A673 (cell line): ENCODE measurements around the gene SELENOW. TPM values are rescaled to one million over a fixed set of nuclear protein-coding genes. Genes with fewer than 3 reads are reported as not detected.
A peak's percentile ranks its signal among the peaks of the same experiment; 100 is the strongest.

ENCODE experiments used
- BruUV-seq: library from RNA; stranded (reverse); fragments of 400-500 nt; replicated peaks from 2 replicates; lab custom pipeline; 2021; lab: Mats Ljungman, UMichigan
- CTCF ChIA-PET: fragments of 300-600 bp; sonication (Branson Sonifier 250); formaldehyde crosslinking; loops from one replicate; lab custom pipeline; 2022; ENCODE audit warnings: antibody characterized with exemption; lab: Charles Lee
- POLR2A ChIA-PET: fragments of 300-600 bp; sonication (Branson Sonifier 250); formaldehyde crosslinking; loops from one replicate; lab custom pipeline; 2022; ENCODE audit warnings: antibody characterized with exemption; ENCODE audit not compliant: low non-redundant PET; lab: Charles Lee
- DNase-seq: peaks from one replicate; pipeline ENCODE4 v3.0.0-alpha.2; 2015; ENCODE audit warnings: low spot score
- H3K27ac ChIP-seq: fragments of 200-600 bp; sonication (generic); 2 replicates; pipeline ENCODE4 v1.5.1; 2016; ENCODE audit warnings: mixed run types, low read depth, mild to moderate bottlenecking, mixed read lengths, antibody characterized with exemption, low read length; ENCODE audit not compliant: poor library complexity, severe bottlenecking
- H3K27me3 ChIP-seq: fragments of 200-600 bp; sonication (generic); replicated peaks from 2 replicates; pipeline ENCODE4 v1.6.1; 2017; ENCODE audit warnings: mixed run types, low read depth, mild to moderate bottlenecking, mixed read lengths, antibody characterized with exemption, low read length; ENCODE audit not compliant: insufficient read depth, poor library complexity
- H3K36me3 ChIP-seq: fragments of 200-600 bp; sonication (generic); 2 replicates; pipeline ENCODE4 v1.6.1; 2016; ENCODE audit warnings: mixed run types, mild to moderate bottlenecking, mixed read lengths, antibody characterized with exemption, low read length; ENCODE audit not compliant: insufficient read depth, poor library complexity, severe bottlenecking
- H3K4me1 ChIP-seq: fragments of 200-600 bp; sonication (generic); 2 replicates; pipeline ENCODE4 v1.6.1; 2017; ENCODE audit warnings: mixed run types, mild to moderate bottlenecking, mixed read lengths, antibody characterized with exemption, low read length; ENCODE audit not compliant: insufficient read depth, poor library complexity, severe bottlenecking
- H3K4me3 ChIP-seq: fragments of 200-600 bp; sonication (generic); 2 replicates; pipeline ENCODE4 v1.5.1; 2016; ENCODE audit warnings: low read depth, mixed run types, mild to moderate bottlenecking, mixed read lengths, low read length; ENCODE audit not compliant: poor library complexity, severe bottlenecking
- H3K9me3 ChIP-seq: fragments of 200-600 bp; sonication (generic); 2 replicates; pipeline ENCODE4 v1.6.1; 2016; ENCODE audit warnings: mixed run types, low read depth, mild to moderate bottlenecking, mixed read lengths, antibody characterized with exemption, low read length; ENCODE audit not compliant: poor library complexity, severe bottlenecking
- CTCF ChIP-seq: fragments of 300-800, 200-600 bp; sonication (generic); conservative IDR thresholded peaks from 2 replicates; pipeline ENCODE4 v1.5.1; 2017; ENCODE audit warnings: low read depth, mild to moderate bottlenecking, antibody characterized with exemption, low read length, moderate library complexity, mixed read lengths
- EZH2 ChIP-seq: fragments of 200-600 bp; sonication (generic); IDR thresholded peaks from 2 replicates; pipeline ENCODE4 v1.6.1; 2017; ENCODE audit warnings: borderline replicate concordance, low read depth, mild to moderate bottlenecking, mixed read lengths, antibody characterized with exemption, low read length; ENCODE audit not compliant: poor library complexity, severe bottlenecking
- intact Hi-C: fragments of 100-400 bp; cut with micrococcal nuclease; formaldehyde crosslinking; loops from one replicate; pipeline ENCODE4 v1.10.0; 2022; ENCODE audit not compliant: unreplicated experiment
- total RNA-seq: library from RNA; stranded (reverse); gene quantifications from 2 replicates; pipeline ENCODE4 v1.2.3, GENCODE V29; 2021

SELENOW gene
- total RNA-seq, 1 experiment from 2014 or later, result 107 TPM

GRCh38 chr19:47805313-47805712 is 26.8 kb downstream of the SELENOW start:
- intact Hi-C loops, result no loop called here
- no peaks in the 10 kb centered on the region for H3K9me3 ChIP-seq
- TF ChIP-seq EZH2, result no peak
- no peak for TF ChIP-seq CTCF
- H3K4me3 ChIP-seq, result no peak overlapping the region
- DNase-seq, result no peak
- H3K4me1 ChIP-seq, result no peaks in the 10 kb centered on the region
- POLR2A ChIA-PET, result no interaction called here
- no peaks in the 10 kb centered on the region for H3K36me3 ChIP-seq
- no TSS peak for BruUV-seq
- no peaks in the 10 kb centered on the region for H3K27me3 ChIP-seq
- no peak overlapping the region for H3K27ac ChIP-seq
- CTCF ChIA-PET, result no interaction called here

GRCh38 chr19:47806435-47806834 is 27.9 kb downstream of the SELENOW start:
- CTCF ChIA-PET, result interaction anchor here (0.6 kb wide), 1 partner anchor 15 kb away, joined by 3 read pairs; no protein-coding TSS in a partner anchor
- H3K36me3 ChIP-seq, result no peaks in the 10 kb centered on the region

GRCh38 chr19:47813304-47813994 is 34.9 kb downstream of the SELENOW start:
- ChIA-PET POLR2A (no interaction called here), CTCF (no interaction called here)
- Histone ChIP-seq H3K27ac (no peak overlapping the region), H3K4me1 (no peaks in the 10 kb centered on the region), H3K9me3 (no peaks in the 10 kb centered on the region), H3K36me3 (no peaks in the 10 kb centered on the region), H3K27me3 (no peaks in the 10 kb centered on the region), H3K4me3 (no peak overlapping the region)
- intact Hi-C loops, result loop anchor here (1.0 kb wide), 1 partner anchor 50 kb away; no protein-coding TSS in a partner anchor
- TF ChIP-seq EZH2, result no peak
- peak; percentile 70 for TF ChIP-seq CTCF
- BruUV-seq, result no TSS peak
- peak; percentile 82 for DNase-seq

More at GRCh38 chr19:47806435-47806834, 27.9 kb downstream of the SELENOW start:
- H3K27me3 ChIP-seq, result no peaks in the 10 kb centered on the region
- intact Hi-C loops, result no loop called here
- no peaks in the 10 kb centered on the region for H3K4me1 ChIP-seq
- TF ChIP-seq EZH2, result no peak
- no peak for TF ChIP-seq CTCF
- BruUV-seq, result no TSS peak
- H3K9me3 ChIP-seq, result no peaks in the 10 kb centered on the region
- H3K27ac ChIP-seq, result no peak overlapping the region
- no peak for DNase-seq
- POLR2A ChIA-PET, result no interaction called here
- no peak overlapping the region for H3K4me3 ChIP-seq
